Activated CD4-positive, CD25-positive, alpha-beta regulatory T cell (primary cell): ENCODE measurements around the gene FAM168B.

ENCODE experiments used
- DNase-seq, 4 experiments: peaks; one replicate each; lab custom pipeline; 2025; lab: John Stamatoyannopoulos, UW

Gene FAM168B

GRCh38 chr2:131039908-131040660 is 53.2 kb downstream of the FAM168B start:
- DNase-seq, result no peak

- DNase-seq, result no peak
Measured at GRCh38 chr2:131039535-131039907, 53.7 kb downstream of the FAM168B start.

- DNase-seq, result no peak
Measured at GRCh38 chr2:131039101-131039440, 54.2 kb downstream of the FAM168B start.

- no peak for DNase-seq
Measured at GRCh38 chr2:131038258-131039100, 54.8 kb downstream of the FAM168B start.

GRCh38 chr2:131037398-131038257 is 55.6 kb downstream of the FAM168B start:
- no peak for DNase-seq

GRCh38 chr2:131036696-131037397 is 56.4 kb downstream of the FAM168B start:
- no peak for DNase-seq

GRCh38 chr2:131036269-131036668 is 57.0 kb downstream of the FAM168B start:
- no peak for DNase-seq

- no peak for DNase-seq
Measured at GRCh38 chr2:131035826-131036231, 57.4 kb downstream of the FAM168B start.

- no peak for DNase-seq
Measured at GRCh38 chr2:131035112-131035825, 58.0 kb downstream of the FAM168B start.

- DNase-seq, result no peak
Measured at GRCh38 chr2:131034122-131035051, 58.9 kb downstream of the FAM168B start.

GRCh38 chr2:131033786-131034121 is 59.5 kb downstream of the FAM168B start:
- DNase-seq, result no peak

- no peak for DNase-seq
Measured at GRCh38 chr2:131032393-131032836, 60.8 kb downstream of the FAM168B start.

- no peak for DNase-seq
Measured at GRCh38 chr2:131031875-131032274, 61.4 kb downstream of the FAM168B start.

GRCh38 chr2:131031431-131031841 is 61.8 kb downstream of the FAM168B start:
- no peak for DNase-seq

- no peak for DNase-seq
Measured at GRCh38 chr2:131030478-131030971, 62.7 kb downstream of the FAM168B start.

- DNase-seq, result no peak
Measured at GRCh38 chr2:131029812-131030211, 63.4 kb downstream of the FAM168B start.

- no peak for DNase-seq
Measured at GRCh38 chr2:131027566-131028528, 65.4 kb downstream of the FAM168B start.

GRCh38 chr2:131026919-131027318 is 66.3 kb downstream of the FAM168B start:
- DNase-seq, result no peak

GRCh38 chr2:131023758-131024157 is 69.5 kb downstream of the FAM168B start:
- no peak for DNase-seq
